Hepatocyte (in vitro differentiated cells): ENCODE measurements around the gene RFTN1.

Source experiments
- EZH2 ChIP-seq: fragments of 200-600 bp; sonication (generic); IDR thresholded peaks from 2 replicates; pipeline ENCODE4 v1.6.1; 2016; ENCODE audit warnings: antibody characterized with exemption, mild to moderate bottlenecking, borderline replicate concordance
- EZH2phosphoT487 ChIP-seq: fragments of 200-600 bp; sonication (generic); IDR thresholded peaks from one replicate; pipeline ENCODE4 v1.6.1; 2018; ENCODE audit warnings: antibody characterized with exemption, mild to moderate bottlenecking, low read depth, moderate library complexity; ENCODE audit not compliant: unreplicated experiment, severe bottlenecking
- TF ChIP-seq, protein P1 (sequence below): fragments of 200-600 bp; sonication (generic); IDR thresholded peaks from 2 replicates; pipeline ENCODE4 v1.5.1; 2016; ENCODE audit warnings: antibody characterized with exemption, mild to moderate bottlenecking; ENCODE audit not compliant: poor library complexity

DNA sequence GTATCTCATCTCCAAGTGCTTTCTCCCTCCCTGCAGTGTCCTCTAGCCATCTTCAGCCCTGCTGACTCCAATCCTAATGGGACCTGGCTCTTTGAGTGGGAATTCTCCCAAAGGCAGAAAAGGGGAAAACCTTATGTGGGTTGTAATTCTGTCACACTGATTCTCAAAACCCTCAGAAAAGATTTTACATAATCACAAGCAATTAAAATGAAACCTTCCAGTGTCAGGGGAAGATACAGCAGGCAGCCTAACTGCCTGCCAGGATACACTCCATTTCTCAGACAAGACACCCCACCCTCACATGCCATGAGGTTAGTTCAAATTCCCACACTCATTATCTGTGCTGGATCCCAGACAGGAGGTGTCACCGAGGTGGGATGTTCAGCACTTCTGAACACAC, 121.4 kb downstream of the RFTN1 start:
- TF ChIP-seq, protein P1, sequence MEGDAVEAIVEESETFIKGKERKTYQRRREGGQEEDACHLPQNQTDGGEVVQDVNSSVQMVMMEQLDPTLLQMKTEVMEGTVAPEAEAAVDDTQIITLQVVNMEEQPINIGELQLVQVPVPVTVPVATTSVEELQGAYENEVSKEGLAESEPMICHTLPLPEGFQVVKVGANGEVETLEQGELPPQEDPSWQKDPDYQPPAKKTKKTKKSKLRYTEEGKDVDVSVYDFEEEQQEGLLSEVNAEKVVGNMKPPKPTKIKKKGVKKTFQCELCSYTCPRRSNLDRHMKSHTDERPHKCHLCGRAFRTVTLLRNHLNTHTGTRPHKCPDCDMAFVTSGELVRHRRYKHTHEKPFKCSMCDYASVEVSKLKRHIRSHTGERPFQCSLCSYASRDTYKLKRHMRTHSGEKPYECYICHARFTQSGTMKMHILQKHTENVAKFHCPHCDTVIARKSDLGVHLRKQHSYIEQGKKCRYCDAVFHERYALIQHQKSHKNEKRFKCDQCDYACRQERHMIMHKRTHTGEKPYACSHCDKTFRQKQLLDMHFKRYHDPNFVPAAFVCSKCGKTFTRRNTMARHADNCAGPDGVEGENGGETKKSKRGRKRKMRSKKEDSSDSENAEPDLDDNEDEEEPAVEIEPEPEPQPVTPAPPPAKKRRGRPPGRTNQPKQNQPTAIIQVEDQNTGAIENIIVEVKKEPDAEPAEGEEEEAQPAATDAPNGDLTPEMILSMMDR, result no peak
- TF ChIP-seq EZH2phosphoT487 (no peak), EZH2 (no peak)
